Caco-2 (cell line): ENCODE data around the gene VAT1L. TPM values are rescaled to one million over a fixed set of nuclear protein-coding genes. Genes with fewer than 3 reads are reported as not detected.

Source experiments
- BruUV-seq: library from RNA; stranded (reverse); fragments of 400-500 nt; replicated peaks from 2 replicates; lab custom pipeline; 2021; lab: Mats Ljungman, UMichigan
- CTCF ChIA-PET: fragments of 300-600 bp; sonication (Branson Sonifier 250); formaldehyde crosslinking; loops from one replicate; lab custom pipeline; 2022; ENCODE audit warnings: antibody characterized with exemption; lab: Charles Lee
- POLR2A ChIA-PET: fragments of 300-600 bp; sonication (Branson Sonifier 250); formaldehyde crosslinking; loops from one replicate; lab custom pipeline; 2022; ENCODE audit warnings: antibody characterized with exemption; lab: Charles Lee
- DNase-seq, 2 experiments: peaks; one replicate each; pipeline versions ENCODE4 v3.0.0 to v3.0.0-alpha.2; 2020 to 2022
- H3K27me3 ChIP-seq: replicated peaks from 2 replicates; pipeline ENCODE4 v1.6.0; 2011; ENCODE audit warnings: low read length; ENCODE audit not compliant: control insufficient read depth, insufficient read depth
- H3K36me3 ChIP-seq: 2 replicates; pipeline ENCODE4 v1.5.1; 2011; ENCODE audit warnings: low read length; ENCODE audit not compliant: control insufficient read depth, insufficient read depth
- H3K4me1 ChIP-seq: fragments of 250-450 bp; sonication (Bioruptor Pico); 2 replicates; pipeline ENCODE4 v1.5.1; 2020; ENCODE audit warnings: mild to moderate bottlenecking
- H3K4me3 ChIP-seq: 2 replicates; pipeline ENCODE4 v1.5.1; 2011; ENCODE audit warnings: low read depth, mild to moderate bottlenecking, control low read depth, low read length
- H3K9me3 ChIP-seq: fragments of 250-450 bp; sonication (Bioruptor Pico); 2 replicates; pipeline ENCODE4 v1.5.1; 2020; ENCODE audit warnings: mild to moderate bottlenecking, moderate library complexity
- H3K27ac Mint-ChIP-seq: one replicate; pipeline ENCODE4 v1.8.0; 2022; ENCODE audit warnings: mixed read lengths; ENCODE audit not compliant: unreplicated experiment
- H3K27me3 Mint-ChIP-seq: one replicate; pipeline ENCODE4 v1.8.0; 2022; ENCODE audit warnings: mixed read lengths; ENCODE audit not compliant: insufficient read depth, unreplicated experiment
- H3K36me3 Mint-ChIP-seq: one replicate; pipeline ENCODE4 v1.8.0; 2022; ENCODE audit warnings: mild to moderate bottlenecking, mixed read lengths; ENCODE audit not compliant: insufficient read depth, unreplicated experiment
- H3K4me1 Mint-ChIP-seq: one replicate; pipeline ENCODE4 v1.8.0; 2022; ENCODE audit warnings: low read depth, mixed read lengths; ENCODE audit not compliant: unreplicated experiment
- H3K4me3 Mint-ChIP-seq: one replicate; pipeline ENCODE4 v1.8.0; 2022; ENCODE audit warnings: mild to moderate bottlenecking, moderate library complexity, mixed read lengths; ENCODE audit not compliant: unreplicated experiment
- H3K9me3 Mint-ChIP-seq: one replicate; pipeline ENCODE4 v1.8.0; 2022; ENCODE audit warnings: mixed read lengths; ENCODE audit not compliant: unreplicated experiment
- CTCF ChIP-seq, 2 experiments: fragments of 200-600 bp in 1 of 2; IDR thresholded peaks; 1 replicate in 1 of 2; 2 replicates in 1 of 2; pipeline versions ENCODE4 v1.5.1 to v1.8.0; 2011 to 2022; ENCODE audit warnings: antibody characterized with exemption in 1 of 2, control low read depth in 1 of 2, inconsistent platforms in 1 of 2, low read depth in 1 of 2, low read length in 1 of 2, mild to moderate bottlenecking in 1 of 2, moderate library complexity in 1 of 2; ENCODE audit not compliant: insufficient read depth in 1 of 2, severe bottlenecking in 1 of 2, unreplicated experiment in 1 of 2
- intact Hi-C: fragments of 100-400 bp; cut with micrococcal nuclease; formaldehyde crosslinking; loops from one replicate; pipeline ENCODE4 v1.10.0; 2022; ENCODE audit not compliant: unreplicated experiment
- total RNA-seq: library from RNA; stranded (reverse); gene quantifications from 2 replicates; pipeline ENCODE4 v1.2.3, GENCODE V29; 2022

Gene VAT1L
- total RNA-seq, 1 experiment from 2014 or later = not detected

GRCh38 chr16:77956231-77956630, 167.9 kb downstream of the VAT1L start:
- Mint-ChIP-seq H3K4me3 (no peak overlapping the region), H3K27ac (no peak overlapping the region), H3K36me3 (no peaks in the 10 kb centered on the region), H3K4me1 (no peaks in the 10 kb centered on the region), H3K9me3 (no peaks in the 10 kb centered on the region), H3K27me3 (peaks cover 16% of the 10 kb centered on the region)
- TF ChIP-seq CTCF (IDR thresholded peaks at IDR 0.05; ENCODE audit: insufficient read depth in 1 of 2, low read depth in 1 of 2, low read length in 1 of 2, severe bottlenecking in 1 of 2, unreplicated experiment in 1 of 2) = no peak
- DNase-seq = no peak
- CTCF ChIA-PET = no interaction called here
- intact Hi-C loops = no loop called here
- Histone ChIP-seq H3K4me1 (no peaks in the 10 kb centered on the region), H3K9me3 (no peaks in the 10 kb centered on the region), H3K27me3 (no peaks in the 10 kb centered on the region; the same call in 1 of the 2 replicates), H3K4me3 (no peak overlapping the region), H3K36me3 (no peaks in the 10 kb centered on the region)
- POLR2A ChIA-PET = no interaction called here
- BruUV-seq = no TSS peak

GRCh38 chr16:77960766-77961165, 172.4 kb downstream of the VAT1L start:
- no TSS peak for BruUV-seq
- Histone ChIP-seq H3K4me3 (no peak overlapping the region), H3K36me3 (no peaks in the 10 kb centered on the region), H3K27me3 (no peaks in the 10 kb centered on the region; the same call in 1 of the 2 replicates), H3K9me3 (no peaks in the 10 kb centered on the region), H3K4me1 (0 out of 2 replicates have a peak, but pooled peaks cover 4% of the 10 kb centered on the region)
- no peak for DNase-seq
- peaks cover 24% of the 10 kb centered on the region for H3K27me3 Mint-ChIP-seq
- H3K4me1 Mint-ChIP-seq = peaks cover 7% of the 10 kb centered on the region
- no peaks in the 10 kb centered on the region for H3K36me3 Mint-ChIP-seq
- H3K4me3 Mint-ChIP-seq = no peak overlapping the region
- CTCF ChIA-PET = no interaction called here
- no peaks in the 10 kb centered on the region for H3K9me3 Mint-ChIP-seq
- POLR2A ChIA-PET = interaction anchor here (0.5 kb wide), 1 partner anchor 139 kb away, joined by 3 read pairs; the partner anchor contains the start of gene WWOX
- no peak overlapping the region for H3K27ac Mint-ChIP-seq
- intact Hi-C loops = no loop called here
- no peak for TF ChIP-seq CTCF (IDR thresholded peaks at IDR 0.05; ENCODE audit: insufficient read depth in 1 of 2, low read depth in 1 of 2, low read length in 1 of 2, severe bottlenecking in 1 of 2, unreplicated experiment in 1 of 2)

- ChIA-PET CTCF (no interaction called here), POLR2A (no interaction called here)
- no peak overlapping the region for H3K4me3 ChIP-seq
- BruUV-seq = no TSS peak
- no peaks in the 10 kb centered on the region for H3K9me3 ChIP-seq
- no peaks in the 10 kb centered on the region for H3K36me3 ChIP-seq
- intact Hi-C loops = no loop called here
- TF ChIP-seq CTCF (IDR thresholded peaks at IDR 0.05; ENCODE audit: insufficient read depth in 1 of 2, low read depth in 1 of 2, low read length in 1 of 2, severe bottlenecking in 1 of 2, unreplicated experiment in 1 of 2) = no peak
- H3K4me1 Mint-ChIP-seq = peaks cover 7% of the 10 kb centered on the region
- H3K9me3 Mint-ChIP-seq = no peaks in the 10 kb centered on the region
- 0 out of 2 replicates have a peak, but pooled peaks cover 4% of the 10 kb centered on the region for H3K4me1 ChIP-seq
- DNase-seq = no peak
- H3K27ac Mint-ChIP-seq = no peak overlapping the region
- H3K27me3 ChIP-seq = no peaks in the 10 kb centered on the region; the same call in 1 of the 2 replicates
- H3K36me3 Mint-ChIP-seq = no peaks in the 10 kb centered on the region
- peaks cover 17% of the 10 kb centered on the region for H3K27me3 Mint-ChIP-seq
- H3K4me3 Mint-ChIP-seq = no peak overlapping the region
Observed at GRCh38 chr16:77961814-77962213, 173.4 kb downstream of the VAT1L start.
